ENCODE measurements around the gene RP2. TPM values are rescaled to one million over a fixed set of nuclear protein-coding genes. Genes with fewer than 3 reads are reported as not detected.

RP2 gene
- total and polyA plus RNA-seq, 3 experiments from 2014 or later = 5.5 to 6.9 (median 6.4) TPM

- H3K4me1 Mint-ChIP-seq = no peaks in the 10 kb centered on the region
- Histone ChIP-seq H3K27ac (ENCODE audit: low read depth, low read length) (no peak overlapping the region), H3K9me3 (ENCODE audit: low read length) (no peaks in the 10 kb centered on the region), H3K27me3 (ENCODE audit: insufficient read depth, low read length, poor library complexity, severe bottlenecking) (no peaks in the 10 kb centered on the region), H3K4me1 (ENCODE audit: insufficient read depth, low read length) (no peaks in the 10 kb centered on the region), H3K36me3 (ENCODE audit: insufficient read depth, low read length) (no peaks in the 10 kb centered on the region), H3K4me3 (ENCODE audit: low read length) (no peak overlapping the region)
- DNase-seq = no peak
- H3K4me3 Mint-ChIP-seq = no peak overlapping the region
- CTCF ChIA-PET = no interaction called here
- peaks cover 0 to 35% (median 3%) of the 10 kb centered on the region in 3 donors for H3K36me3 Mint-ChIP-seq
- peaks cover 0 to 4% of the 10 kb centered on the region in 2 donors for H3K27me3 Mint-ChIP-seq
- POLR2A ChIA-PET = no interaction called here
- no peak overlapping the region for H3K27ac Mint-ChIP-seq
- no peaks in the 10 kb centered on the region for H3K9me3 Mint-ChIP-seq
Measured at GRCh38 chrX:46856483-46856882, 19.6 kb downstream of the RP2 start.

GRCh38 chrX:46860557-46860956 lies 23.7 kb downstream of the RP2 start:
- Mint-ChIP-seq H3K27me3 (peaks cover 0 to 2% of the 10 kb centered on the region in 2 donors), H3K4me1 (no peaks in the 10 kb centered on the region), H3K36me3 (peaks cover 0 to 37% (median 3%) of the 10 kb centered on the region in 3 donors), H3K9me3 (no peaks in the 10 kb centered on the region), H3K27ac (no peak overlapping the region), H3K4me3 (no peak overlapping the region)
- Histone ChIP-seq H3K27me3 (ENCODE audit: insufficient read depth, low read length, poor library complexity, severe bottlenecking) (no peaks in the 10 kb centered on the region), H3K27ac (ENCODE audit: low read depth, low read length) (no peak overlapping the region), H3K4me1 (ENCODE audit: insufficient read depth, low read length) (no peaks in the 10 kb centered on the region), H3K4me3 (ENCODE audit: low read length) (no peak overlapping the region), H3K36me3 (ENCODE audit: insufficient read depth, low read length) (no peaks in the 10 kb centered on the region), H3K9me3 (ENCODE audit: low read length) (no peaks in the 10 kb centered on the region)
- CTCF ChIA-PET = no interaction called here
- POLR2A ChIA-PET = no interaction called here
- DNase-seq = no peak

GRCh38 chrX:46863072-46863471 lies 26.2 kb downstream of the RP2 start:
- Histone ChIP-seq H3K36me3 (ENCODE audit: insufficient read depth, low read length) (no peaks in the 10 kb centered on the region), H3K27me3 (ENCODE audit: insufficient read depth, low read length, poor library complexity, severe bottlenecking) (no peaks in the 10 kb centered on the region), H3K27ac (ENCODE audit: low read depth, low read length) (no peak overlapping the region), H3K4me1 (ENCODE audit: insufficient read depth, low read length) (no peaks in the 10 kb centered on the region), H3K4me3 (ENCODE audit: low read length) (no peak overlapping the region), H3K9me3 (ENCODE audit: low read length) (no peaks in the 10 kb centered on the region)
- Mint-ChIP-seq H3K4me3 (no peak overlapping the region), H3K4me1 (no peaks in the 10 kb centered on the region), H3K9me3 (no peaks in the 10 kb centered on the region), H3K36me3 (peaks cover 0 to 41% (median 3%) of the 10 kb centered on the region in 3 donors), H3K27me3 (peaks cover 0 to 2% of the 10 kb centered on the region in 2 donors), H3K27ac (no peak overlapping the region)
- ChIA-PET CTCF (no interaction called here), POLR2A (no interaction called here)
- DNase-seq = no peak

- ChIA-PET CTCF (no interaction called here), POLR2A (no interaction called here)
- DNase-seq = no peak
- H3K9me3 ChIP-seq (ENCODE audit: low read length) = no peaks in the 10 kb centered on the region
- H3K27me3 ChIP-seq (ENCODE audit: insufficient read depth, low read length, poor library complexity, severe bottlenecking) = no peaks in the 10 kb centered on the region
- H3K4me3 ChIP-seq (ENCODE audit: low read length) = no peak overlapping the region
- no peak overlapping the region for H3K4me3 Mint-ChIP-seq
- no peaks in the 10 kb centered on the region for H3K4me1 ChIP-seq (ENCODE audit: insufficient read depth, low read length)
- no peaks in the 10 kb centered on the region for H3K4me1 Mint-ChIP-seq
- H3K9me3 Mint-ChIP-seq = no peaks in the 10 kb centered on the region
- no peak overlapping the region for H3K27ac Mint-ChIP-seq
- no peak overlapping the region for H3K27ac ChIP-seq (ENCODE audit: low read depth, low read length)
- H3K36me3 Mint-ChIP-seq = peaks cover 0 to 41% (median 3%) of the 10 kb centered on the region in 3 donors
- no peaks in the 10 kb centered on the region for H3K36me3 ChIP-seq (ENCODE audit: insufficient read depth, low read length)
- H3K27me3 Mint-ChIP-seq = peaks cover 0 to 2% of the 10 kb centered on the region in 2 donors
Measured at GRCh38 chrX:46864606-46865005, 27.8 kb downstream of the RP2 start.

- Mint-ChIP-seq H3K4me1 (no peaks in the 10 kb centered on the region), H3K4me3 (no peak overlapping the region), H3K27me3 (peaks cover 0 to 2% of the 10 kb centered on the region in 2 donors), H3K9me3 (no peaks in the 10 kb centered on the region), H3K27ac (no peak overlapping the region), H3K36me3 (peaks cover 0 to 40% (median 3%) of the 10 kb centered on the region in 3 donors)
- Histone ChIP-seq H3K27me3 (ENCODE audit: insufficient read depth, low read length, poor library complexity, severe bottlenecking) (no peaks in the 10 kb centered on the region), H3K4me1 (ENCODE audit: insufficient read depth, low read length) (no peaks in the 10 kb centered on the region), H3K36me3 (ENCODE audit: insufficient read depth, low read length) (no peaks in the 10 kb centered on the region), H3K9me3 (ENCODE audit: low read length) (no peaks in the 10 kb centered on the region), H3K4me3 (ENCODE audit: low read length) (no peak overlapping the region), H3K27ac (ENCODE audit: low read depth, low read length) (no peak overlapping the region)
- no peak for DNase-seq
- CTCF ChIA-PET = no interaction called here
- POLR2A ChIA-PET = no interaction called here
Measured at GRCh38 chrX:46865281-46865680, 28.4 kb downstream of the RP2 start.

- peaks cover 0 to 5% (median 3%) of the 10 kb centered on the region in 3 donors for H3K4me1 Mint-ChIP-seq
- ChIA-PET CTCF (no interaction called here), POLR2A (no interaction called here)
- Histone ChIP-seq H3K27me3 (ENCODE audit: insufficient read depth, low read length, poor library complexity, severe bottlenecking) (no peaks in the 10 kb centered on the region), H3K4me3 (ENCODE audit: low read length) (no peak overlapping the region), H3K9me3 (ENCODE audit: low read length) (no peaks in the 10 kb centered on the region), H3K4me1 (ENCODE audit: insufficient read depth, low read length) (no peaks in the 10 kb centered on the region), H3K36me3 (ENCODE audit: insufficient read depth, low read length) (no peaks in the 10 kb centered on the region), H3K27ac (ENCODE audit: low read depth, low read length) (no peak overlapping the region)
- H3K27ac Mint-ChIP-seq = peak overlapping the region in 1 of 8 donors; percentile 77
- H3K9me3 Mint-ChIP-seq = no peaks in the 10 kb centered on the region
- peaks cover 0 to 41% (median 0%) of the 10 kb centered on the region in 3 donors for H3K36me3 Mint-ChIP-seq
- no peak for DNase-seq
- no peak overlapping the region for H3K4me3 Mint-ChIP-seq
- H3K27me3 Mint-ChIP-seq = no peaks in the 10 kb centered on the region
Measured at GRCh38 chrX:46866726-46867125, 29.9 kb downstream of the RP2 start.

GRCh38 chrX:46873746-46874145 lies 36.9 kb downstream of the RP2 start:
- H3K27ac ChIP-seq (ENCODE audit: low read depth, low read length) = no peak overlapping the region
- H3K27ac Mint-ChIP-seq = no peak overlapping the region
- H3K9me3 Mint-ChIP-seq = no peaks in the 10 kb centered on the region
- peaks cover 0 to 12% (median 0%) of the 10 kb centered on the region in 3 donors for H3K36me3 Mint-ChIP-seq
- DNase-seq = no peak
- H3K4me1 Mint-ChIP-seq = peaks cover 0 to 7% (median 6%) of the 10 kb centered on the region in 3 donors
- H3K4me1 ChIP-seq (ENCODE audit: insufficient read depth, low read length) = no peaks in the 10 kb centered on the region
- no peak overlapping the region for H3K4me3 Mint-ChIP-seq
- no peaks in the 10 kb centered on the region for H3K36me3 ChIP-seq (ENCODE audit: insufficient read depth, low read length)
- no peaks in the 10 kb centered on the region for H3K9me3 ChIP-seq (ENCODE audit: low read length)
- ChIA-PET POLR2A (no interaction called here), CTCF (no interaction called here)
- no peak overlapping the region for H3K4me3 ChIP-seq (ENCODE audit: low read length)
- no peaks in the 10 kb centered on the region for H3K27me3 ChIP-seq (ENCODE audit: insufficient read depth, low read length, poor library complexity, severe bottlenecking)
- H3K27me3 Mint-ChIP-seq = peaks cover 0 to 3% of the 10 kb centered on the region in 2 donors

- Histone ChIP-seq H3K4me1 (ENCODE audit: insufficient read depth, low read length) (no peaks in the 10 kb centered on the region), H3K27me3 (ENCODE audit: insufficient read depth, low read length, poor library complexity, severe bottlenecking) (no peaks in the 10 kb centered on the region), H3K36me3 (ENCODE audit: insufficient read depth, low read length) (no peaks in the 10 kb centered on the region), H3K27ac (ENCODE audit: low read depth, low read length) (no peak overlapping the region), H3K9me3 (ENCODE audit: low read length) (no peaks in the 10 kb centered on the region), H3K4me3 (ENCODE audit: low read length) (no peak overlapping the region)
- H3K9me3 Mint-ChIP-seq = no peaks in the 10 kb centered on the region
- no peak overlapping the region for H3K4me3 Mint-ChIP-seq
- no peak overlapping the region for H3K27ac Mint-ChIP-seq
- CTCF ChIA-PET = no interaction called here
- POLR2A ChIA-PET = no interaction called here
- H3K4me1 Mint-ChIP-seq = peaks cover 0 to 4% (median 0%) of the 10 kb centered on the region in 3 donors
- peaks cover 0 to 3% of the 10 kb centered on the region in 2 donors for H3K27me3 Mint-ChIP-seq
- H3K36me3 Mint-ChIP-seq = peaks cover 0 to 11% (median 0%) of the 10 kb centered on the region in 3 donors
- no peak for DNase-seq
Measured at GRCh38 chrX:46876901-46877300, 40.1 kb downstream of the RP2 start.

GRCh38 chrX:46882266-46882665 lies 45.4 kb downstream of the RP2 start:
- Histone ChIP-seq H3K27ac (ENCODE audit: low read depth, low read length) (no peak overlapping the region), H3K9me3 (ENCODE audit: low read length) (no peaks in the 10 kb centered on the region), H3K4me1 (ENCODE audit: insufficient read depth, low read length) (no peaks in the 10 kb centered on the region), H3K27me3 (ENCODE audit: insufficient read depth, low read length, poor library complexity, severe bottlenecking) (no peaks in the 10 kb centered on the region), H3K36me3 (ENCODE audit: insufficient read depth, low read length) (no peaks in the 10 kb centered on the region), H3K4me3 (ENCODE audit: low read length) (no peak overlapping the region)
- Mint-ChIP-seq H3K36me3 (peaks cover 0 to 14% (median 2%) of the 10 kb centered on the region in 3 donors), H3K27me3 (peaks cover 0 to 4% of the 10 kb centered on the region in 2 donors), H3K4me3 (no peak overlapping the region), H3K4me1 (no peaks in the 10 kb centered on the region), H3K9me3 (no peaks in the 10 kb centered on the region), H3K27ac (no peak overlapping the region)
- CTCF ChIA-PET = no interaction called here
- POLR2A ChIA-PET = no interaction called here
- no peak for DNase-seq
